OCI-LY1 (cell line): ENCODE data around the gene PAM.

Source experiments
- H2AFZ ChIP-seq: fragments of 200-600 bp; sonication (generic), shearing (Covaris generic); 2 replicates; pipeline ENCODE4 v1.6.0; 2014; ENCODE audit warnings: antibody characterized with exemption, mild to moderate bottlenecking, low read length
- H3F3A ChIP-seq: fragments of 200-600 bp; sonication (generic), shearing (Covaris generic); 2 replicates; pipeline ENCODE4 v1.6.0; 2014; ENCODE audit warnings: mild to moderate bottlenecking, antibody characterized with exemption, low read length, moderate library complexity; ENCODE audit not compliant: insufficient read depth
- H3K27ac ChIP-seq: fragments of 200-600 bp; sonication (generic); 2 replicates; pipeline ENCODE4 v1.5.1; 2014; ENCODE audit warnings: low read length, mixed run types, mild to moderate bottlenecking, low read depth; ENCODE audit not compliant: poor library complexity, severe bottlenecking
- H3K27me3 ChIP-seq: fragments of 200-600 bp; sonication (generic); 2 replicates; pipeline ENCODE4 v1.6.0; 2014; ENCODE audit warnings: antibody characterized with exemption, mild to moderate bottlenecking, low read length, moderate library complexity; ENCODE audit not compliant: insufficient read depth
- H3K36me3 ChIP-seq: fragments of 200-600 bp; sonication (generic); 2 replicates; pipeline ENCODE4 v1.6.1; 2014; ENCODE audit warnings: mild to moderate bottlenecking, antibody characterized with exemption, low read length, moderate library complexity, mixed read lengths; ENCODE audit not compliant: insufficient read depth
- H3K4me1 ChIP-seq: fragments of 200-600 bp; sonication (generic); 2 replicates; pipeline ENCODE4 v1.5.1; 2014; ENCODE audit warnings: mild to moderate bottlenecking, low read length, moderate library complexity; ENCODE audit not compliant: insufficient read depth, severe bottlenecking
- H3K4me2 ChIP-seq: fragments of 200-600 bp; sonication (generic), shearing (Covaris generic); 2 replicates; pipeline ENCODE4 v1.6.1; 2014; ENCODE audit warnings: low read length
- H3K4me3 ChIP-seq: fragments of 200-600 bp; sonication (generic); 2 replicates; pipeline ENCODE4 v1.5.1; 2014; ENCODE audit warnings: low read length, low read depth, mild to moderate bottlenecking, mixed read lengths; ENCODE audit not compliant: poor library complexity, severe bottlenecking
- H3K79me2 ChIP-seq: fragments of 200-600 bp; shearing (Covaris generic); 2 replicates; pipeline ENCODE4 v1.6.1; 2016; ENCODE audit warnings: mixed run types, low read length, mixed read lengths; ENCODE audit not compliant: insufficient read depth
- H3K9ac ChIP-seq: fragments of 200-600 bp; sonication (generic), shearing (Covaris generic); 2 replicates; pipeline ENCODE4 v1.6.1; 2014; ENCODE audit warnings: mild to moderate bottlenecking, low read length, mixed read lengths
- H3K9me2 ChIP-seq: fragments of 200-600 bp; sonication (generic), shearing (Covaris generic); 2 replicates; pipeline ENCODE4 v1.6.1; 2014; ENCODE audit warnings: low read depth, mild to moderate bottlenecking, low read length, mixed read lengths
- H3K9me3 ChIP-seq: fragments of 200-600 bp; shearing (Covaris generic); 2 replicates; pipeline ENCODE4 v1.6.1; 2014; ENCODE audit warnings: low read length, mixed read lengths
- H4K20me1 ChIP-seq: fragments of 200-600 bp; sonication (generic), shearing (Covaris generic); 2 replicates; pipeline ENCODE4 v1.6.0; 2016; ENCODE audit warnings: mild to moderate bottlenecking, low read length; ENCODE audit not compliant: insufficient read depth
- CTCF ChIP-seq: fragments of 200-600 bp; sonication (generic), shearing (Covaris generic); IDR thresholded peaks from 2 replicates; pipeline ENCODE4 v1.5.1; 2017; ENCODE audit warnings: mild to moderate bottlenecking, antibody characterized with exemption, low read length, moderate library complexity, mixed read lengths
- EZH2 ChIP-seq: fragments of 200-600 bp; sonication (generic), shearing (Covaris generic); IDR thresholded peaks from 2 replicates; pipeline ENCODE4 v1.8.0; 2017; ENCODE audit warnings: borderline replicate concordance, mixed run types, mild to moderate bottlenecking, antibody characterized with exemption, low read length, moderate library complexity, mixed read lengths

Gene PAM

GRCh38 chr5:102759289-102759688, 4.2 kb downstream of the PAM start:
- Histone ChIP-seq H3K4me2 (no peak overlapping the region), H4K20me1 (no peaks in the 10 kb centered on the region), H3K9me2 (no peaks in the 10 kb centered on the region), H2AFZ (no peak overlapping the region), H3F3A (no peaks in the 10 kb centered on the region), H3K9me3 (no peaks in the 10 kb centered on the region), H3K36me3 (no peaks in the 10 kb centered on the region), H3K4me1 (peaks cover 14% of the 10 kb centered on the region), H3K27me3 (no peaks in the 10 kb centered on the region), H3K27ac (no peak overlapping the region), H3K4me3 (no peak overlapping the region), H3K9ac (no peak overlapping the region), H3K79me2 (no peaks in the 10 kb centered on the region)
- TF ChIP-seq CTCF, result no peak
- TF ChIP-seq EZH2, result no peak

- no peaks in the 10 kb centered on the region for H3K27me3 ChIP-seq
- no peak overlapping the region for H2AFZ ChIP-seq
- H3K79me2 ChIP-seq, result no peaks in the 10 kb centered on the region
- no peaks in the 10 kb centered on the region for H3K9me2 ChIP-seq
- H3K4me3 ChIP-seq, result no peak overlapping the region
- no peaks in the 10 kb centered on the region for H3K9me3 ChIP-seq
- H4K20me1 ChIP-seq, result no peaks in the 10 kb centered on the region
- H3K27ac ChIP-seq, result no peak overlapping the region
- no peak overlapping the region for H3K9ac ChIP-seq
- TF ChIP-seq EZH2, result no peak
- TF ChIP-seq CTCF, result no peak
- H3K4me1 ChIP-seq, result peaks cover 11% of the 10 kb centered on the region
- H3F3A ChIP-seq, result no peaks in the 10 kb centered on the region
- no peak overlapping the region for H3K4me2 ChIP-seq
- no peaks in the 10 kb centered on the region for H3K36me3 ChIP-seq
Measured at GRCh38 chr5:102759700-102760099, 4.6 kb downstream of the PAM start.

- Histone ChIP-seq H3F3A (no peaks in the 10 kb centered on the region), H3K27ac (no peak overlapping the region), H3K4me2 (no peak overlapping the region), H3K4me3 (no peak overlapping the region), H2AFZ (no peak overlapping the region), H4K20me1 (no peaks in the 10 kb centered on the region), H3K27me3 (no peaks in the 10 kb centered on the region), H3K9ac (no peak overlapping the region), H3K4me1 (peaks cover 7% of the 10 kb centered on the region), H3K9me2 (no peaks in the 10 kb centered on the region), H3K36me3 (no peaks in the 10 kb centered on the region), H3K79me2 (no peaks in the 10 kb centered on the region), H3K9me3 (no peaks in the 10 kb centered on the region)
- TF ChIP-seq EZH2 (no peak), CTCF (no peak)
Measured at GRCh38 chr5:102760815-102761214, 5.7 kb downstream of the PAM start.
